ENCODE results near the gene HLA-DMA. TPM values are rescaled to one million over a fixed set of nuclear protein-coding genes. Genes with fewer than 3 reads are reported as not detected.

Gene HLA-DMA
- total and polyA plus RNA-seq, 9 of the 15 experiments (the other 6 are each of a cell fraction or from before 2014, with no cell fraction given) = 0.13 to 0.83 (median 0.51) TPM

- Histone ChIP-seq H3K9me1 (ENCODE audit: control insufficient read depth, insufficient read depth, low read length) (peaks cover 22% of the 10 kb centered on the region), H3K4me1 (replicated peaks in 1 of 2; ENCODE audit: control insufficient read depth in 2 of 2, insufficient read depth in 2 of 2, low read length in 2 of 2) (peaks cover 14% of the 10 kb centered on the region in 2 experiments; a peak in 4 of 5 replicates)
- TF ChIP-seq ZNF282 (CRISPR knock-in tag; IDR thresholded peaks at IDR 0.05) (no peak), PHF8 (IDR thresholded peaks at IDR 0.05; ENCODE audit: borderline replicate concordance, low read length) (0 out of 2 replicates have a peak, but pooled peaks have one; percentile 17), RBFOX2 (IDR thresholded peaks at IDR 0.05; ENCODE audit: low read depth, low read length) (peak; percentile 59), ZBTB11 (CRISPR knock-in tag; IDR thresholded peaks at IDR 0.05) (no peak), ZKSCAN1 (IDR thresholded peaks at IDR 0.05; ENCODE audit: low read depth, low read length) (no peak), MBD1 (CRISPR knock-in tag; IDR thresholded peaks at IDR 0.05) (no peak), KAT8 (IDR thresholded peaks at IDR 0.05; ENCODE audit: low read depth) (no peak)
- TF ChIP-seq, protein P1, sequence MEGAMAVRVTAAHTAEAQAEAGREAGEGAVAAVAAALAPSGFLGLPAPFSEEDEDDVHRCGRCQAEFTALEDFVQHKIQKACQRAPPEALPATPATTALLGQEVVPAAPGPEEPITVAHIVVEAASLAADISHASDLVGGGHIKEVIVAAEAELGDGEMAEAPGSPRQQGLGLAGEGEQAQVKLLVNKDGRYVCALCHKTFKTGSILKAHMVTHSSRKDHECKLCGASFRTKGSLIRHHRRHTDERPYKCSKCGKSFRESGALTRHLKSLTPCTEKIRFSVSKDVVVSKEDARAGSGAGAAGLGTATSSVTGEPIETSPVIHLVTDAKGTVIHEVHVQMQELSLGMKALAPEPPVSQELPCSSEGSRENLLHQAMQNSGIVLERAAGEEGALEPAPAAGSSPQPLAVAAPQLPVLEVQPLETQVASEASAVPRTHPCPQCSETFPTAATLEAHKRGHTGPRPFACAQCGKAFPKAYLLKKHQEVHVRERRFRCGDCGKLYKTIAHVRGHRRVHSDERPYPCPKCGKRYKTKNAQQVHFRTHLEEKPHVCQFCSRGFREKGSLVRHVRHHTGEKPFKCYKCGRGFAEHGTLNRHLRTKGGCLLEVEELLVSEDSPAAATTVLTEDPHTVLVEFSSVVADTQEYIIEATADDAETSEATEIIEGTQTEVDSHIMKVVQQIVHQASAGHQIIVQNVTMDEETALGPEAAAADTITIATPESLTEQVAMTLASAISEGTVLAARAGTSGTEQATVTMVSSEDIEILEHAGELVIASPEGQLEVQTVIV (CRISPR knock-in tag; IDR thresholded peaks at IDR 0.05; ENCODE audit: borderline replicate concordance) = no peak
- TF ChIP-seq, protein P2, sequence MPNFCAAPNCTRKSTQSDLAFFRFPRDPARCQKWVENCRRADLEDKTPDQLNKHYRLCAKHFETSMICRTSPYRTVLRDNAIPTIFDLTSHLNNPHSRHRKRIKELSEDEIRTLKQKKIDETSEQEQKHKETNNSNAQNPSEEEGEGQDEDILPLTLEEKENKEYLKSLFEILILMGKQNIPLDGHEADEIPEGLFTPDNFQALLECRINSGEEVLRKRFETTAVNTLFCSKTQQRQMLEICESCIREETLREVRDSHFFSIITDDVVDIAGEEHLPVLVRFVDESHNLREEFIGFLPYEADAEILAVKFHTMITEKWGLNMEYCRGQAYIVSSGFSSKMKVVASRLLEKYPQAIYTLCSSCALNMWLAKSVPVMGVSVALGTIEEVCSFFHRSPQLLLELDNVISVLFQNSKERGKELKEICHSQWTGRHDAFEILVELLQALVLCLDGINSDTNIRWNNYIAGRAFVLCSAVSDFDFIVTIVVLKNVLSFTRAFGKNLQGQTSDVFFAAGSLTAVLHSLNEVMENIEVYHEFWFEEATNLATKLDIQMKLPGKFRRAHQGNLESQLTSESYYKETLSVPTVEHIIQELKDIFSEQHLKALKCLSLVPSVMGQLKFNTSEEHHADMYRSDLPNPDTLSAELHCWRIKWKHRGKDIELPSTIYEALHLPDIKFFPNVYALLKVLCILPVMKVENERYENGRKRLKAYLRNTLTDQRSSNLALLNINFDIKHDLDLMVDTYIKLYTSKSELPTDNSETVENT (CRISPR knock-in tag; IDR thresholded peaks at IDR 0.05) = no peak
Observed at GRCh38 chr6:32974016-32974333, 21.1 kb upstream of the HLA-DMA start.

More at GRCh38 chr6:32974016-32974333, 21.1 kb upstream of the HLA-DMA start:
- peak; percentile 54 to 66 (median 62) for DNase-seq (ENCODE audit: extremely low read depth in 1 of 4, low spot score in 3 of 4)
- Histone ChIP-seq H3K4me3 (peak overlapping the region; percentile 70), H3K79me2 (ENCODE audit: control insufficient read depth, insufficient read depth, low read length) (peaks cover 95% of the 10 kb centered on the region), H3K27me3 (ENCODE audit: control insufficient read depth in 2 of 2, insufficient read depth in 2 of 2, low read length in 2 of 2) (no peaks in the 10 kb centered on the region), H3K36me3 (ENCODE audit: control insufficient read depth, insufficient read depth, low read length) (peaks cover 74% of the 10 kb centered on the region), H3K4me2 (ENCODE audit: insufficient read depth, low read length) (peak overlapping the region; percentile 92), H2AFZ (ENCODE audit: low read depth, low read length) (no peak overlapping the region), H4K20me1 (replicated peaks; ENCODE audit: control insufficient read depth, insufficient read depth, low read length) (peaks cover 67% of the 10 kb centered on the region), H3K27ac (ENCODE audit: extremely low read depth, low read depth, low read length) (no peak overlapping the region; the same call in 2 of the 3 replicates), H3K9me3 (replicated peaks; ENCODE audit: control insufficient read depth, insufficient read depth, low read depth, low read length) (no peaks in the 10 kb centered on the region), H3K9ac (ENCODE audit: insufficient read depth in 1 of 2, low read depth in 2 of 2, low read length in 2 of 2) (peak overlapping the region; percentile 75 to 98)
- 0% methylated on average over 4 of the region's 4 CpGs for WGBS (ENCODE audit: insufficient coverage, low coverage, missing lambda C conversion rate)
- BruUV-seq (replicated peaks) = no TSS peak
- POLR2A ChIA-PET = interaction anchor here (0.6 to 13.4 kb wide), 26 partner anchors 8 to 927 kb away, joined by 3 to 384 read pairs (median 4); partner anchors contain the start of genes HLA-DMA, PSMB9, TAP1 and TAP2
- CTCF ChIA-PET (ENCODE audit: low intra/inter-chr PET ratio) = no interaction called here
- FAIRE-seq = peak; percentile 56
- intact Hi-C loops (cut with micrococcal nuclease) = loop anchor here (5.0 kb wide), 1 partner anchor 777 kb away; no protein-coding TSS in a partner anchor
- ATAC-seq = no peak
- in situ Hi-C loops (cut with MboI) = loop anchor here (25.0 kb wide), 1 partner anchor 1437 kb away; the partner anchor contains the start of genes ATP6V1G2, DDX39B, MCCD1 and NFKBIL1

All from K562 (cell line).